Breast epithelium (tissue), 3 donors: ENCODE data around the gene DNM1.

Source experiments
- POLR2A ChIP-seq: fragments of 450-650 bp; IDR thresholded peaks from one replicate; pipeline ENCODE4 v1.6.1; 2016; ENCODE audit warnings: antibody characterized with exemption, mild to moderate bottlenecking, moderate library complexity
- POLR2AphosphoS5 ChIP-seq, 3 donors: sonication (generic); formaldehyde crosslinking; IDR thresholded peaks; one replicate each; pipeline ENCODE4 v1.6.1; 2017; ENCODE audit warnings: antibody characterized with exemption in 3 of 3
- TF ChIP-seq, protein P1 (sequence below), 3 donors: fragments of 450-650 bp; IDR thresholded peaks; one replicate each; pipeline ENCODE4 v1.5.1; 2016 to 2017; ENCODE audit warnings: antibody characterized with exemption in 3 of 3, mild to moderate bottlenecking in 3 of 3, moderate library complexity in 3 of 3

DNA sequence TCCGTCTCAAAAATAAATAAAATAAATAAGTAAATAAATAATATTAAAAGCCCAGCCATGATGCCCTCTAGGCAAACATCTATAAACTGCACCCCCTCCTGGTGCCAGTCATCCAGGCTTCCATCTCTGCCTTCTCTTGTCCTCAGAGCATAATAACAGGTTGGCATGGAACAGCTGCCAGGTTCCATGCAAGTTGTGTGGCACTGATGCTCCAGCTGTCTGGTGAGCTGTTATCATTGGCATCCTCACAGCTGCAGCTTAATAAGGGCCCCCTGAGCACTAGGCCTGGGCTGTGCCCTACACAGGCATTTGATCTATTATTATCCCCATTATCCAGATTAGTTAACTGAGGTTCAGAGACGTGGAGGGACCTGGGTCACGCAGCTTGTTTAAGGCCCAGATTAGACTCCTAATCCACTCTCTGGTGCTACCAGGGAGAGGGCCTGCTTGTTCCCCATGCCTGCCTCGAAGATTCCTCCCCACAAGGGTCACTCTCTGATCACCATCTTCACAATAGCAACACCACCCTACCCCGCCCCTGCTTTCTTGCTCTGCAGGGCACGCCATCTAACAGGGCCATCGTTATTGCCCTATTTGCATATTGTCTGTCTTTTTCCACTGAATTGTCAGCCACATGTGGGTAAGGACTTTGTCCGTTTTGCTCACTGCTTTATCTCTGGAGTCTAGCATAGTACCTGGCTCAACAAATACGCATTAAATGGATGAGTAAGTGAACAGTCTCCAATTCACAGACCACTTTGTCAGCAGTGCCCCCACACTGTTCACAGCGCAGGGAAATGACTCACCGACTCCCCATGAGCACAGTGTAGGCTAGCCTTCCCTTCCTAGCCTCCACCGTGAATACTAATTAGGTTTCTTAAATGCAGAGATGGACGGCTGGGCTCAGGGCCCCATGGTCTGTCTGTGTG lies 1.5 kb upstream of the DNM1 start:
- TF ChIP-seq POLR2A (no peak), POLR2AphosphoS5 (IDR thresholded peaks at IDR 0.05) (no peak)
- TF ChIP-seq, protein P1, sequence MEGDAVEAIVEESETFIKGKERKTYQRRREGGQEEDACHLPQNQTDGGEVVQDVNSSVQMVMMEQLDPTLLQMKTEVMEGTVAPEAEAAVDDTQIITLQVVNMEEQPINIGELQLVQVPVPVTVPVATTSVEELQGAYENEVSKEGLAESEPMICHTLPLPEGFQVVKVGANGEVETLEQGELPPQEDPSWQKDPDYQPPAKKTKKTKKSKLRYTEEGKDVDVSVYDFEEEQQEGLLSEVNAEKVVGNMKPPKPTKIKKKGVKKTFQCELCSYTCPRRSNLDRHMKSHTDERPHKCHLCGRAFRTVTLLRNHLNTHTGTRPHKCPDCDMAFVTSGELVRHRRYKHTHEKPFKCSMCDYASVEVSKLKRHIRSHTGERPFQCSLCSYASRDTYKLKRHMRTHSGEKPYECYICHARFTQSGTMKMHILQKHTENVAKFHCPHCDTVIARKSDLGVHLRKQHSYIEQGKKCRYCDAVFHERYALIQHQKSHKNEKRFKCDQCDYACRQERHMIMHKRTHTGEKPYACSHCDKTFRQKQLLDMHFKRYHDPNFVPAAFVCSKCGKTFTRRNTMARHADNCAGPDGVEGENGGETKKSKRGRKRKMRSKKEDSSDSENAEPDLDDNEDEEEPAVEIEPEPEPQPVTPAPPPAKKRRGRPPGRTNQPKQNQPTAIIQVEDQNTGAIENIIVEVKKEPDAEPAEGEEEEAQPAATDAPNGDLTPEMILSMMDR (IDR thresholded peaks at IDR 0.05) = no peak
